GM10266 (cell line): Measurements from ENCODE around the gene MCF2L.
"Not testable (repeated sequence)": the region's sequence is repeated elsewhere in the genome, so short reads cannot be mapped to it uniquely, and the experiment has no call there.

Experiments
- DNase-seq: peaks from one replicate; pipeline ENCODE4 v3.0.0; 2012; ENCODE audit errors: extremely low spot score
- CTCF ChIP-seq: IDR thresholded peaks from 2 replicates; pipeline ENCODE4 v1.5.1; 2012; ENCODE audit warnings: mild to moderate bottlenecking, low read depth; ENCODE audit not compliant: control insufficient read depth, insufficient read depth; ENCODE audit errors: missing control alignments

The MCF2L gene

DNA sequence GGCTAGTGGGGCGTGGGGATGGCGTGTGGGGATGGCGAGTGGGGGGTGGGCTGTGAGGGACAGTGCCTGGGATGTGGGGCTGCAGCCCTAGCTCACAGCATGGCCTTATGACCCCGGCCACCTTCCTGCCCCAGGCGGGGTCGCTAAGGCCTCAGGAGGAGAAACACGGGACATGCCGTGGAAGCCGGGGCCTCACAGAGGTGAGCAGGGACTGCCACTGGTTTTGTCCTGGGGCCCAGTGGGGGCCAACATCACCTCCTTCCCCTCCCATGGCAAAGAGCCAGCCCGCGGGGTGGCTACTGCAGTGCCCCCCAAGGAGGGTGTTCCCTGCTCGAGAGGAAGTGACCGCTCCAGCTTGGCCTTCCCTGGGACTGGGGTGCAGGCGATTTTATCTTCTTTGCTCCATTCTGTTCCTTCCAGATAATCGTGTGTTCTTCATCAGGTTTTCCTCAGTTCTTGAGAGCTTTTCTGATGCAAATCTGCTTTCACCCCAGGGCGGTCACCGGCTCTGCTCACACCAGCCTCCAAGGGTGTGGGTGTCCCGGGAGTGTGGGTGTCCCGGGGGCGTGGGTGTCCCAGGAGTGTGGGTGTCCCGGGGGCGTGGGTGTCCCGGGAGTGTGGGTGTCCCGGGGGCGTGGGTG is 137.8 kb downstream of the MCF2L start:
- no peak for TF ChIP-seq CTCF
- DNase-seq, result no peak

DNA sequence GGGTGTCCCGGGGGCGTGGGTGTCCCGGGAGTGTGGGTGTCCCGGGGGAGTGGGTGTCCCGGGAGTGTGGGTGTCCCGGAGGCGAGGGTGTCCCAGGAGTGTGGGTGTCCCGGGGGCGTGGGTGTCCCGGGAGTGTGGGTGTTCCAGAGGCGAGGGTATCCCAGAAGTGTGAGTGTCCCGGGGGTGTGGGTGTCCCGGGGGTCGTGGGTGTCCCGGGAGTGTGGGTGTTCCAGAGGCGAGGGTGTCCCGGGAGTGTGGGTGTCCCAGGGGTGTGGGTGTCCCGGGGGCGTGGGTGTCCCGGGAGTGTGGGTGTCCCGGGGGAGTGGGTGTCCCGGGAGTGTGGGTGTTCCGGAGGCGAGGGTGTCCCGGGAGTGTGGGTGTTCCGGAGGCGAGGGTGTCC is 139.5 kb downstream of the MCF2L start:
- not testable (repeated sequence) for DNase-seq

DNA sequence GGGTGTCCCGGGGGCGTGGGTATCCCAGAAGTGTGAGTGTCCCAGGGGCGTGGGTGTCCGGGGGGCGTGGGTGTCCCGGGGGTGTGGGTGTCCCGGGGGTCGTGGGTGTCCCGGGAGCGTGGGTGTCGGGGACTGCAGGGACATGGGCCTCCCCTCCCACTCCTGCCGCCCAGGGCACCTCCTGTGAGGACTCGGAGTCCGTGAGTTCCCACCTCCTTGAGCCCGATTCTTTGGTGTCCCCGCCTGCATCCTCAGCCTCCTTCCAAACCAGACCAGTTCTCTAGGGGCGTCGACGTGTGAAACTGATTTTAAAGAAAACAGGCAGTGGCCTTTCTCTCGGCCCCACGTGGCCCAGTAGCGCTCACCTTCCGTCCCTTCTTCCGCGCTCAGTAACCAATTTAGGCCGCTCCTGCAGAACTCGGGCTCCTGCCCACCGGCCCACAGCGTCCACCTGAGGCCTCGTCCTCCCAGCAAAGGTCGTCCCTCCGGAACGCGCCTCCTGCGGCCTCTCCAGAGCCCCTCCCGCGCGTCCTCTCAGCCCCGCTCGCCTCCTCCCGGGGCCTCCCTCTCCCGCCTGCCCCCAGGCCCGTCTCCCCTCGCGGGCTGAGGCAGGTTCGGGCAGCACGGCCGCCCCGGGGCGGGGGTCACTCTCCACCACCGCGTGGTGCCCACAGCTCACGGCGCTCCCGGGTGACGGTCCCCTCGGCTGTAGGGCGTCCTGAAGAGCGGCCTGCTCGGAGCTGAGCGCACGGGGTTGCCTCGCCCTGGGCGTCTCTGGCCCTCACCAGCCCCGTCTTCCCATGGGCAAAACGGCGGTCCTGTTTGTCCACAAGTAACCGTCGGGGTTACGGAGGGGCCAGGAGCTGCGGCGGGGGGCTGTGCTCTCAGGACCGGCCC is 140.4 kb downstream of the MCF2L start:
- no peak for DNase-seq
- no peak for TF ChIP-seq CTCF

DNA sequence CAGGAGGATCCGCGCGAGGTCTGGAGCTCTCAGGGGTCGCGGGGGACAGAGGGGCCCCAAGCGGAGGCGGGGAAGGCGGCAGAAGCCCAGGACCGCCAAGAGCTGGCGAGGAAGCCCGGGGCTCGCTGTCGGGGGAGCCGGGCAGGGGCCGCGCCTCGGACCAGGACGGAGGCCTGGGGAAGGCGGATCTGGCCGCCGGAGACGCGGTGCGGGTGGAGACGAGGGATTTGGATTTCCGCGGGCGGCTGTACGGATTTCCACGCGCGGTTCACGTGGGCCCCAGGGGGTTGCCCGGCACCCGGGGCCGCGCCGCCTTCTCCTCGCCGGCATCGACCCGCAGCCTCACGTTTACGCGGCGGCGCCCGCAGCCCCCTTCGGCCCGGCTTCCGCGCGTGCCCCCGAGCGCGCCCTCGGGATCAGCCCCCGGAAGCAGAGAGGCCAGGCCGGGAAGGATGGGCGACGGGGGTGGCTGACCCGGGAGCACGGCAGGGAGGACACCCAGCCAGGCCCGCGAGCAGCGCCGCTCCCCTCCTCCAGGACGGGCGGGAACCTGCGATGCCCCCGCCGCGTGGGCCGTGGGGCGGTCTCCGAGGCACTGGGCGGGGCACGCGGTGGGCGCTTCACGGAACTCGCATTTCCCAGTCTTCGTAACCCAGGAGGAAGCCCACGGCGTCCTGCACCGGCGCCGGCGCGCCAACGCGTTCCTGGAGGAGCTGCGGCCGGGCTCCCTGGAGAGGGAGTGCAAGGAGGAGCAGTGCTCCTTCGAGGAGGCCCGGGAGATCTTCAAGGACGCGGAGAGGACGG is 141.2 kb downstream of the MCF2L start:
- TF ChIP-seq CTCF, result no peak
- no peak for DNase-seq

DNA sequence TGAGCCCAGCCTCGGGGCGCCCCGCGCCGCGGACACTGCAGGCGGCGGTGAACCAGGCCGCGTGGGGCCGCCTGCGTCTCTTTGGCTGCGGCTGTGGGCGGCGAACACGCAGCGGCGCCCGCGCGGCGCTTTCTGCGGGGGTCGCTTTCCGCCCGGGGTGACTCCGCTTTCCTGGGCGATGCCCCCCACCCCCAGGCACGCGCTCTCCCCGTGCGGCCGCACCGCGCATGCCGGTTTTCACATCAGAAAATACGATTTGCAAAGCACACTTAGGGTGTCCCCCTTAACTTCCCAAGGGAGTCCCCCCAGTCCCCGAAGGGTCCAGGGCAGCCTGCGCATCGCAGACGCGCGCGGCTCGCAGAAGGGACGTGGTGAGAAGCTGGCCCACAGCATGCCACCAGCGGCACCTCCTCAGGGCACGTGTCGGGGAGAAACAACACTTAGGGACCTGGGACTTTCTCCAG is 141.9 kb downstream of the MCF2L start:
- DNase-seq, result no peak
- TF ChIP-seq CTCF, result no peak

DNA sequence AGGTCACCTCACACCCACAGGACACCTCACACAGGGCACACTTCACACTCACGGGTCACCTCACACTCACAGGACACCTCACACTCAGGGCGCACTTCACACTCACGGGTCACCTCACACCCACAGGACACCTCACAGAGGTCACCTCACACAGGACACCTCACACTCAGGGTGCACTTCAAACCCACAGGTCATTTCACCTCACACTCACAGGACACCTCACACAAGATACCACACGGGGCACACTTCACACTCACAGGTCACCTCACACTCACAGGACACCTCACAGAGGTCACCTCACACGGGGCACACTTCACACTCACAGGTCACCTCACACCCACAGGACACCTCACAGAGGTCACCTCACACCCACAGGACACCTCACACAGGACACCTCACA is 142.8 kb downstream of the MCF2L start:
- not testable (repeated sequence) for DNase-seq

DNA sequence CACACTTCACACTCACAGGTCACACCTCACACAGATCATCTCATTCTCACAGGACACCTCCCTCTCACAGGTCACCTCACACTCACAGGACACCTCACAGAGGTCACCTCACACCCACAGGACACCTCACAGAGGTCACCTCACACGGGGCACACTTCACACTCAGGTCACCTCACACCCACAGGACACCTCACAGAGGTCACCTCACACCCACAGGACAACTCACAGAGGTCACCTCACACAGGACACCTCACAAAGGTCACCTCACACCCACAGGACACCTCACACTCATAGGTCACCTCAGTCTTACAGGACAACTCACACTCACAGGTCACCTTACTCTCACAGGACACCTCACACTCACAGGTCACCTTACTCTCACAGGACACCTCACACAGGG is 143.5 kb downstream of the MCF2L start:
- DNase-seq, result not testable (repeated sequence)

DNA sequence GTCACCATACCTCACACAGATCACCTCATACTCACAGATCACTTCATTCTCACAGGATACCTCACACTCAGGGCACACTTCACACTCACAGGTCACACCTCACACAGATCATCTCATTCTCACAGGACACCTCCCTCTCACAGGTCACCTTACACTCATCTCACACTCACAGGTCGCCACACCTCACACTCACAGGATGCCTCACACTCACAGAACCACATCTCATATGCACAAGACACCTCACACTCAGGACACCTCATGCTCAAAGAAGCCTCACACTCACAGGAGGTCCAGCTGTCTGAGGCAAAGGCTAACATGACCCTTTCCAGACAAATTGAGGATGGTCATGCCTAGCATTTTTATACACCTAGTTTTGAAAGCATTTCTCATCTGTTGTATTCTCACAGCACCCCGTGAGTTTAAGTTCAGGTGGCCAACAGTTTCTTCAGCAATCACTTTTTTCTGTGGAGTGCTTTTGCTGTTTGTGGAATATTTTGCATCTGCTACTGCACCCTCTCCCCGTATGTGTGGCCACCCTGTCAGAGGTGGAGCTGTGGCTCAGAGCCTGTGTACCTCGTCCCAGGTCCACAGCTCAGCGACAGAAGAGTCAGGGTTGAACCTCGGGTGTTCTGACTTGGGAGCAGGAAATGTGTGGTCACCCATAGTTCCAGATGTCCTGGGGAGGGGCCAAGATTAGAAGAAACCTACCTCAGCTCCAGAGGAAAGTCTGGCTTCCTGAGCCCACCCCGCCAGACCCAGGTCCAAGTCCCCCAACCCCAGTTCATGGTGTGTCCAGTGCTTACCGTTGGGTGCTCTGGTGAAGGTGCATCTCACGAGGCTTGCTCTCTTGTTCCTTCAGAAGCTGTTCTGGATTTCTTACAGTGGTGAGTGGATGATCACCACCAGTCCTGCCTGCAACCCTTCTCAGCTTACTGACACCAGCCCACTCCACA is 144.2 kb downstream of the MCF2L start:
- no peak for DNase-seq
- TF ChIP-seq CTCF, result no peak
